Keratinocyte (primary cell): Measurements from ENCODE around the gene SCFD2. TPM values are rescaled to one million over a fixed set of nuclear protein-coding genes. Genes with fewer than 3 reads are reported as not detected.
"Not testable (repeated sequence)": the region's sequence is repeated elsewhere in the genome, so short reads cannot be mapped to it uniquely, and the experiment has no call there.

Source experiments
- DNase-seq: peaks from one replicate; pipeline ENCODE4 v3.0.0-alpha.2; 2011; ENCODE audit warnings: low read depth, missing footprints, low spot score
- FAIRE-seq: peaks from 2 replicates; lab custom pipeline; 2011; peaks lifted over from hg19 to GRCh38; lab: Jason Lieb, UNC
- H2AFZ ChIP-seq: 2 replicates; pipeline ENCODE4 v1.6.0; 2012; ENCODE audit warnings: low read length, control low read depth, inconsistent platforms; ENCODE audit not compliant: control insufficient read depth
- H3K27ac ChIP-seq: 2 replicates; pipeline ENCODE4 v1.5.1; 2011; ENCODE audit warnings: low read length; ENCODE audit not compliant: control insufficient read depth, insufficient read depth
- H3K27me3 ChIP-seq: 3 replicates; pipeline ENCODE4 v1.6.0; 2011; ENCODE audit warnings: low read length; ENCODE audit not compliant: control insufficient read depth, insufficient read depth; ENCODE audit errors: extremely low read depth
- H3K36me3 ChIP-seq, 2 experiments: 2 replicates in 1 of 2; 3 replicates in 1 of 2; pipeline ENCODE4 v1.5.1; 2011; ENCODE audit warnings: low read length in 2 of 2, mild to moderate bottlenecking in 1 of 2; ENCODE audit not compliant: control insufficient read depth in 2 of 2, insufficient read depth in 2 of 2; ENCODE audit errors: extremely low read depth in 1 of 2
- H3K4me1 ChIP-seq: 3 replicates; pipeline ENCODE4 v1.5.1; 2011; ENCODE audit warnings: low read length; ENCODE audit not compliant: control insufficient read depth, insufficient read depth; ENCODE audit errors: extremely low read depth
- H3K4me2 ChIP-seq: 3 replicates; pipeline ENCODE4 v1.6.0; 2011; ENCODE audit warnings: low read depth, low read length; ENCODE audit not compliant: control insufficient read depth, insufficient read depth; ENCODE audit errors: extremely low read depth
- H3K4me3 ChIP-seq, 3 experiments: fragments of 200-600 bp in 1 of 3; sonication (generic) in 1 of 3; 2 replicates in 2 of 3; 3 replicates in 1 of 3; pipeline ENCODE4 v1.5.1; 2011 to 2016; ENCODE audit warnings: low read length in 3 of 3, mild to moderate bottlenecking in 3 of 3, control low read depth in 2 of 3, inconsistent platforms in 1 of 3, low read depth in 1 of 3, mixed read lengths in 1 of 3, mixed run types in 1 of 3, moderate library complexity in 1 of 3; ENCODE audit not compliant: control insufficient read depth in 2 of 3, insufficient read depth in 2 of 3; ENCODE audit errors: extremely low read depth in 1 of 3
- H3K79me2 ChIP-seq: 2 replicates; pipeline ENCODE4 v1.6.0; 2012; ENCODE audit warnings: low read length; ENCODE audit not compliant: control insufficient read depth, insufficient read depth
- H3K9ac ChIP-seq: 3 replicates; pipeline ENCODE4 v1.6.0; 2011; ENCODE audit warnings: low read length; ENCODE audit not compliant: control insufficient read depth, insufficient read depth; ENCODE audit errors: extremely low read depth
- H3K9me1 ChIP-seq: 3 replicates; pipeline ENCODE4 v1.6.0; 2011; ENCODE audit warnings: low read length; ENCODE audit not compliant: control insufficient read depth, insufficient read depth; ENCODE audit errors: extremely low read depth
- H3K9me3 ChIP-seq: 2 replicates; pipeline ENCODE4 v1.5.1; 2012; ENCODE audit warnings: low read depth, low read length; ENCODE audit not compliant: control insufficient read depth
- H4K20me1 ChIP-seq: 3 replicates; pipeline ENCODE4 v1.6.0; 2011; ENCODE audit warnings: low read length; ENCODE audit not compliant: control insufficient read depth, insufficient read depth; ENCODE audit errors: extremely low read depth
- EZH2 ChIP-seq: IDR thresholded peaks from one replicate; pipeline ENCODE4 v1.6.1; 2012; ENCODE audit warnings: inconsistent platforms, mild to moderate bottlenecking, low read length, moderate library complexity
- dilution Hi-C: fragments of 300-500 bp; cut with MboI; formaldehyde crosslinking; loops from one replicate; pipeline ENCODE4 v1.7.0; 2020; ENCODE audit warnings: low sequenced_read_pairs; ENCODE audit not compliant: extremely low pct_ligation_motif_present
- polyA plus RNA-seq, 5 experiments: library from polyadenylated mRNA; depleted of rRNA in 3 of 5; stranded (reverse) in 3 of 5; stranded (forward) in 1 of 5; unstranded in 1 of 5; fragments of >200 nt; gene quantifications; 1 replicate in 1 of 5; 2 replicates in 3 of 5; 3 replicates in 1 of 5; pipeline versions ENCODE4 v1.2.1 to v1.2.3, GENCODE V29; 2011 to 2012; ENCODE audit warnings: missing spikeins in 2 of 5, low read depth in 1 of 5, low replicate concordance in 1 of 5
- TF ChIP-seq, protein P1 (sequence below), 3 experiments: IDR thresholded peaks in 1 of 3; conservative IDR thresholded peaks in 1 of 3; optimal IDR thresholded peaks in 1 of 3; 2 replicates in 2 of 3; 3 replicates in 1 of 3; pipeline versions ENCODE3 to v1.5.1; 2011; ENCODE audit warnings: low read length in 3 of 3, mild to moderate bottlenecking in 3 of 3, moderate library complexity in 2 of 3, control low read depth in 1 of 3, inconsistent platforms in 1 of 3; ENCODE audit not compliant: insufficient read depth in 2 of 3; ENCODE audit errors: extremely low read depth in 1 of 3

SCFD2 gene
- polyA plus RNA-seq, 1 donor (not counting 4 experiments of a cell fraction or from before 2014, with no cell fraction given): 13.9 TPM

DNA sequence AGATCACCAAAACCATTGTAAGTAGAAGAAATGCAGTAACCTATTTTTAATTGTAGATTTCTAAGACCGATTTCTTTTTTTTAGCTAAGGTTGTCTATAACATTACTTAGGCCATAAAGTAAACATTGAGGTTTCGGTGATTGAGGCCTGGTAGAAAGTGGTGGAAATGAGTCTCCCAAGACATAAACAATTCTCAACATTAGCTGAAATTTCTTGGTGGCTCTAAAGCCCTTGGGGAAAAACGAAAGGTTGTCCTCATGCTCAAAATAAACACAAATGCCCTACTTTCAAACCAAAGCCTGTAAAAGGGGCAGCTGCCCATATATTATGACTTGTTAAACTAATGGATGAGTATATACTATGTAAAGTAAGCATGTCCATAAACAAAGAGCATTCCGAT is 98.8 kb downstream of the SCFD2 start:
- H4K20me1 ChIP-seq: no peaks in the 10 kb centered on the region
- H3K27me3 ChIP-seq: no peaks in the 10 kb centered on the region
- FAIRE-seq (no peak), DNase-seq (no peak)
- no peaks in the 10 kb centered on the region for H3K9me3 ChIP-seq
- no peak overlapping the region for H3K4me3 ChIP-seq
- H3K4me2 ChIP-seq: no peak overlapping the region
- no peak overlapping the region for H2AFZ ChIP-seq
- no peak overlapping the region for H3K27ac ChIP-seq
- H3K36me3 ChIP-seq: no peaks in the 10 kb centered on the region
- no peaks in the 10 kb centered on the region for H3K79me2 ChIP-seq
- H3K4me1 ChIP-seq: no peaks in the 10 kb centered on the region
- dilution Hi-C loops: no loop called here
- H3K9me1 ChIP-seq: no peaks in the 10 kb centered on the region
- H3K9ac ChIP-seq: no peak overlapping the region
- no peak for TF ChIP-seq EZH2
- TF ChIP-seq, protein P1, sequence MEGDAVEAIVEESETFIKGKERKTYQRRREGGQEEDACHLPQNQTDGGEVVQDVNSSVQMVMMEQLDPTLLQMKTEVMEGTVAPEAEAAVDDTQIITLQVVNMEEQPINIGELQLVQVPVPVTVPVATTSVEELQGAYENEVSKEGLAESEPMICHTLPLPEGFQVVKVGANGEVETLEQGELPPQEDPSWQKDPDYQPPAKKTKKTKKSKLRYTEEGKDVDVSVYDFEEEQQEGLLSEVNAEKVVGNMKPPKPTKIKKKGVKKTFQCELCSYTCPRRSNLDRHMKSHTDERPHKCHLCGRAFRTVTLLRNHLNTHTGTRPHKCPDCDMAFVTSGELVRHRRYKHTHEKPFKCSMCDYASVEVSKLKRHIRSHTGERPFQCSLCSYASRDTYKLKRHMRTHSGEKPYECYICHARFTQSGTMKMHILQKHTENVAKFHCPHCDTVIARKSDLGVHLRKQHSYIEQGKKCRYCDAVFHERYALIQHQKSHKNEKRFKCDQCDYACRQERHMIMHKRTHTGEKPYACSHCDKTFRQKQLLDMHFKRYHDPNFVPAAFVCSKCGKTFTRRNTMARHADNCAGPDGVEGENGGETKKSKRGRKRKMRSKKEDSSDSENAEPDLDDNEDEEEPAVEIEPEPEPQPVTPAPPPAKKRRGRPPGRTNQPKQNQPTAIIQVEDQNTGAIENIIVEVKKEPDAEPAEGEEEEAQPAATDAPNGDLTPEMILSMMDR (optimal IDR thresholded peaks at IDR 0.05 in 1 of 3, IDR thresholded peaks at IDR 0.05 in 1 of 3, conservative IDR thresholded peaks at IDR 0.05 in 1 of 3; ENCODE audit: extremely low read depth in 1 of 3, insufficient read depth in 2 of 3, low read length in 3 of 3): no peak

- dilution Hi-C loops, H3K27me3 ChIP-seq, H3K9me1 ChIP-seq, DNase-seq, H3K4me2 ChIP-seq, H4K20me1 ChIP-seq, H3K9me3 ChIP-seq, H2AFZ ChIP-seq, H3K27ac ChIP-seq, H3K79me2 ChIP-seq, FAIRE-seq, H3K4me3 ChIP-seq, H3K4me1 ChIP-seq, H3K9ac ChIP-seq, H3K36me3 ChIP-seq: not testable (repeated sequence)
These were observed 109.9 kb downstream of the SCFD2 start for GRCh38 chr4:53255986-53256385.

GRCh38 chr4:53240573-53240972 is 125.3 kb downstream of the SCFD2 start:
- dilution Hi-C loops: no loop called here
- H4K20me1 ChIP-seq: no peaks in the 10 kb centered on the region
- no peak overlapping the region for H3K27ac ChIP-seq
- no peaks in the 10 kb centered on the region for H3K4me1 ChIP-seq
- H3K36me3 ChIP-seq: no peaks in the 10 kb centered on the region
- no peaks in the 10 kb centered on the region for H3K9me3 ChIP-seq
- DNase-seq: no peak
- H3K9ac ChIP-seq: no peak overlapping the region
- no peak overlapping the region for H3K4me2 ChIP-seq
- H3K27me3 ChIP-seq: no peaks in the 10 kb centered on the region
- H3K9me1 ChIP-seq: no peaks in the 10 kb centered on the region
- TF ChIP-seq, protein P1 (optimal IDR thresholded peaks at IDR 0.05 in 1 of 3, IDR thresholded peaks at IDR 0.05 in 1 of 3, conservative IDR thresholded peaks at IDR 0.05 in 1 of 3; ENCODE audit: extremely low read depth in 1 of 3, insufficient read depth in 2 of 3, low read length in 3 of 3): no peak
- no peak for TF ChIP-seq EZH2
- no peak overlapping the region for H3K4me3 ChIP-seq
- FAIRE-seq: no peak
- no peaks in the 10 kb centered on the region for H3K79me2 ChIP-seq
- no peak overlapping the region for H2AFZ ChIP-seq

- H3K36me3 ChIP-seq, H3K4me3 ChIP-seq, dilution Hi-C loops, H3K27ac ChIP-seq, H3K79me2 ChIP-seq, H3K4me2 ChIP-seq, FAIRE-seq, H3K27me3 ChIP-seq, H4K20me1 ChIP-seq, H3K9me3 ChIP-seq, H3K9me1 ChIP-seq, H3K9ac ChIP-seq, DNase-seq, H2AFZ ChIP-seq: not testable (repeated sequence)
- H3K4me1 ChIP-seq: peaks cover 12% of the 10 kb centered on the region
These were observed 127.5 kb downstream of the SCFD2 start for GRCh38 chr4:53238352-53238751.
